Left lung (tissue), 10 donors: ENCODE results near the gene NPHP1. TPM values are rescaled to one million over a fixed set of nuclear protein-coding genes. Genes with fewer than 3 reads are reported as not detected.
"Not testable (repeated sequence)": the region's sequence is repeated elsewhere in the genome, so short reads cannot be mapped to it uniquely, and the experiment has no call there.

ENCODE experiments used
- ATAC-seq: fragments of 200-7000 bp; cut with Tn5 transposase; one replicate; pipeline ENCODE4 v1.9.1; 2020; ENCODE audit warnings: moderate library complexity
- DNase-seq, 4 donors: peaks; one replicate each; pipeline ENCODE4 v3.0.0-alpha.2; 2013 to 2020
- H3K27ac ChIP-seq, 2 donors: fragments of 200-600 bp; sonication (generic) in 1 of 2; one replicate each; pipeline versions ENCODE4 v1.5.0 to v1.8.0; 2020 to 2021
- H3K27me3 ChIP-seq, 2 donors: fragments of 200-600 bp; sonication (generic) in 1 of 2; one replicate each; pipeline versions ENCODE4 v1.5.0 to v1.8.0; 2020 to 2021
- H3K36me3 ChIP-seq, 2 donors: fragments of 200-600 bp; sonication (generic) in 1 of 2; one replicate each; pipeline versions ENCODE4 v1.5.0 to v1.8.0; 2020 to 2021
- H3K4me1 ChIP-seq, 2 donors: fragments of 200-600 bp; one replicate each; pipeline ENCODE4 v1.8.0; 2021
- H3K4me3 ChIP-seq, 2 donors: fragments of 200-600 bp; sonication (generic) in 1 of 2; one replicate each; pipeline versions ENCODE4 v1.5.0 to v1.8.0; 2020 to 2021; ENCODE audit warnings: mild to moderate bottlenecking in 1 of 2
- H3K9me3 ChIP-seq, 2 donors: fragments of 200-600 bp; sonication (generic) in 1 of 2; one replicate each; pipeline versions ENCODE4 v1.5.0 to v1.8.0; 2020 to 2021
- intact Hi-C, 2 donors: fragments of 100-400 bp; cut with DNase I; formaldehyde crosslinking; loops; one replicate each; pipeline versions ENCODE4 v1.11.2 to v1.14.2; 2022
- microRNA-seq, 2 donors: library from miRNA; unstranded; fragments of <30 nt; microRNA quantifications; one replicate each; pipeline ENCODE4, GENCODE V29; 2019
- polyA plus RNA-seq, 6 donors: library from polyadenylated mRNA; unstranded; fragments of 120-200 nt; gene quantifications; one replicate each; pipeline ENCODE4 v1.2.1, GENCODE V29; 2013; ENCODE audit not compliant: insufficient read length in 6 of 6
- total RNA-seq, 2 donors: library from RNA; stranded (reverse); fragmentation: NEBNext Ultra II Directional; extraction: Animal tissue kit (Norgen Biotek cat#: 25700); gene quantifications; one replicate each; pipeline ENCODE4 v1.2.1, GENCODE V29; 2021
- donor health status: DM: no; HTN: yes; CAD: no.
- donor health status: DM: no; HTN: no; CAD: no.

Gene NPHP1
- total and polyA plus RNA-seq, 8 donors: 5.3 to 19.2 (median 13.5) TPM

- intact Hi-C loops, H3K4me3 ChIP-seq, H3K4me1 ChIP-seq, ATAC-seq, H3K9me3 ChIP-seq, H3K27me3 ChIP-seq, H3K27ac ChIP-seq, DNase-seq, H3K36me3 ChIP-seq: not testable (repeated sequence)
Observed at GRCh38 chr2:110083162-110083561, 121.7 kb downstream of the NPHP1 start.

GRCh38 chr2:110078104-110078503 lies 126.7 kb downstream of the NPHP1 start:
- intact Hi-C loops, H3K4me1 ChIP-seq, H3K36me3 ChIP-seq, H3K4me3 ChIP-seq, H3K27me3 ChIP-seq, H3K27ac ChIP-seq, ATAC-seq, DNase-seq, H3K9me3 ChIP-seq: not testable (repeated sequence)

GRCh38 chr2:110075896-110076295 lies 128.9 kb downstream of the NPHP1 start:
- DNase-seq, H3K4me3 ChIP-seq, H3K4me1 ChIP-seq, H3K27ac ChIP-seq, H3K36me3 ChIP-seq, H3K27me3 ChIP-seq, H3K9me3 ChIP-seq, intact Hi-C loops: not testable (repeated sequence)
- peak; percentile 69 for ATAC-seq

Small RNAs within 50 kb of the gene (microRNA-seq; reads per million reads assigned to microRNA genes)
- gene MIR4436B1: 0 reads per million in 2 donors

Other genes with a start within 250 kb of the NPHP1 start
- 100 to 1,000 TPM; 105 to 288 TPM for gene MALL, start 89.2 kb downstream of the NPHP1 start, total RNA-seq
- gene MALL, start 89.2 kb downstream of the NPHP1 start, polyA plus RNA-seq: 10 to 100 TPM; 29.3 to 54.1 (median 44.9) TPM
- 10 to 100 TPM; 57.0 to 67.8 TPM for gene MTLN, start 7.5 kb upstream of the NPHP1 start, total RNA-seq
- 10 to 100 TPM in 5 of 6 donors, 1 to 10 TPM in 1; 8.0 to 17.5 (median 12.4) TPM for gene MTLN, start 7.5 kb upstream of the NPHP1 start, polyA plus RNA-seq